ENCODE results near the gene ATG7. TPM values are rescaled to one million over a fixed set of nuclear protein-coding genes. Genes with fewer than 3 reads are reported as not detected.

Gene ATG7
- total RNA-seq, 1 donor from 2014 or later = 23.0 TPM

- Mint-ChIP-seq H3K27me3 (ENCODE audit: unreplicated experiment) (peaks cover 12% of the 10 kb centered on the region), H3K27ac (ENCODE audit: unreplicated experiment) (peak overlapping the region; percentile 98), H3K4me1 (ENCODE audit: low read depth, unreplicated experiment) (peaks cover 55% of the 10 kb centered on the region), H3K36me3 (ENCODE audit: unreplicated experiment) (peaks cover 2% of the 10 kb centered on the region), H3K9me3 (ENCODE audit: unreplicated experiment) (peaks cover 13% of the 10 kb centered on the region), H3K4me3 (ENCODE audit: unreplicated experiment) (no peak overlapping the region)
- TF ChIP-seq CTCF (IDR thresholded peaks at IDR 0.05; ENCODE audit: partially characterized antibody, unreplicated experiment) = no peak
- DNase-seq = peak; percentile 57
These were observed 286.3 kb downstream of the ATG7 start for GRCh38 chr3:11558411-11558903.

GRCh38 chr3:11558918-11559815 lies 287.0 kb downstream of the ATG7 start:
- Mint-ChIP-seq H3K27me3 (ENCODE audit: unreplicated experiment) (peaks cover 12% of the 10 kb centered on the region), H3K9me3 (ENCODE audit: unreplicated experiment) (peaks cover 15% of the 10 kb centered on the region), H3K36me3 (ENCODE audit: unreplicated experiment) (peaks cover 4% of the 10 kb centered on the region), H3K4me3 (ENCODE audit: unreplicated experiment) (no peak overlapping the region), H3K4me1 (ENCODE audit: low read depth, unreplicated experiment) (peaks cover 62% of the 10 kb centered on the region), H3K27ac (ENCODE audit: unreplicated experiment) (peak overlapping the region; percentile 98)
- DNase-seq = no peak
- no peak for TF ChIP-seq CTCF (IDR thresholded peaks at IDR 0.05; ENCODE audit: partially characterized antibody, unreplicated experiment)

- Mint-ChIP-seq H3K9me3 (ENCODE audit: unreplicated experiment) (peaks cover 15% of the 10 kb centered on the region), H3K36me3 (ENCODE audit: unreplicated experiment) (peaks cover 4% of the 10 kb centered on the region), H3K4me1 (ENCODE audit: low read depth, unreplicated experiment) (peaks cover 64% of the 10 kb centered on the region), H3K27ac (ENCODE audit: unreplicated experiment) (peak overlapping the region; percentile 75), H3K4me3 (ENCODE audit: unreplicated experiment) (no peak overlapping the region), H3K27me3 (ENCODE audit: unreplicated experiment) (peaks cover 12% of the 10 kb centered on the region)
- no peak for TF ChIP-seq CTCF (IDR thresholded peaks at IDR 0.05; ENCODE audit: partially characterized antibody, unreplicated experiment)
- DNase-seq = no peak
These were observed 287.8 kb downstream of the ATG7 start for GRCh38 chr3:11559816-11560633.

GRCh38 chr3:11560746-11561145 lies 288.5 kb downstream of the ATG7 start:
- no peak for TF ChIP-seq CTCF (IDR thresholded peaks at IDR 0.05; ENCODE audit: partially characterized antibody, unreplicated experiment)
- Mint-ChIP-seq H3K36me3 (ENCODE audit: unreplicated experiment) (peaks cover 4% of the 10 kb centered on the region), H3K4me1 (ENCODE audit: low read depth, unreplicated experiment) (peaks cover 62% of the 10 kb centered on the region), H3K27ac (ENCODE audit: unreplicated experiment) (peak overlapping the region; percentile 75), H3K4me3 (ENCODE audit: unreplicated experiment) (peak overlapping the region; percentile 15), H3K27me3 (ENCODE audit: unreplicated experiment) (peaks cover 12% of the 10 kb centered on the region), H3K9me3 (ENCODE audit: unreplicated experiment) (peaks cover 15% of the 10 kb centered on the region)
- no peak for DNase-seq
